Activated CD4-positive, alpha-beta memory T cell treated with anti-CD3 and anti-CD28 coated beads for 36 hours (primary cell): ENCODE measurements around the gene PLEKHJ1. TPM values are rescaled to one million over a fixed set of nuclear protein-coding genes. Genes with fewer than 3 reads are reported as not detected.
A peak's percentile ranks its signal among the peaks of the same experiment; 100 is the strongest.

Source experiments
- CTCF ChIA-PET: fragments of 350-600 bp; sonication (Branson Sonifier 250); formaldehyde crosslinking; loops from one replicate; lab custom pipeline; 2021; ENCODE audit warnings: antibody characterized with exemption, inconsistent platforms; lab: Charles Lee
- POLR2A ChIA-PET: fragments of 350-600 bp; sonication (Branson Sonifier 250); formaldehyde crosslinking; loops from one replicate; lab custom pipeline; 2021; ENCODE audit warnings: antibody characterized with exemption; lab: Charles Lee
- DNase-seq: peaks from one replicate; pipeline ENCODE4 v3.0.0-alpha.2; 2020
- H3K27ac Mint-ChIP-seq: one replicate; pipeline ENCODE4 v1.8.0; 2021; ENCODE audit warnings: mixed read lengths
- H3K27me3 Mint-ChIP-seq: one replicate; pipeline ENCODE4 v1.8.0; 2021; ENCODE audit warnings: mixed read lengths
- H3K36me3 Mint-ChIP-seq: one replicate; pipeline ENCODE4 v1.8.0; 2021; ENCODE audit warnings: mixed read lengths
- H3K4me1 Mint-ChIP-seq: one replicate; pipeline ENCODE4 v1.8.0; 2021; ENCODE audit warnings: low read depth, mixed read lengths
- H3K4me3 Mint-ChIP-seq: one replicate; pipeline ENCODE4 v1.8.0; 2021; ENCODE audit warnings: mild to moderate bottlenecking, mixed read lengths
- H3K9me3 Mint-ChIP-seq: one replicate; pipeline ENCODE4 v1.8.0; 2021; ENCODE audit warnings: mixed read lengths
- intact Hi-C: fragments of 100-400 bp; cut with micrococcal nuclease; formaldehyde crosslinking; loops from one replicate; pipeline ENCODE4 v1.15.1; 2023
- microRNA-seq: library from miRNA; unstranded; fragments of <30 nt; microRNA quantifications from one replicate; pipeline ENCODE4 v1.2.0, GENCODE V29; 2022; ENCODE audit warnings: borderline number of aligned reads, borderline microRNAs expressed, borderline replicate concordance
- total RNA-seq, 2 experiments: library from RNA; stranded (reverse); gene quantifications; one replicate each; pipeline ENCODE4 v1.2.3, GENCODE V29; 2021

PLEKHJ1 gene
- total RNA-seq, 2 experiments from 2014 or later, result 60.8 to 64.0 TPM

DNA sequence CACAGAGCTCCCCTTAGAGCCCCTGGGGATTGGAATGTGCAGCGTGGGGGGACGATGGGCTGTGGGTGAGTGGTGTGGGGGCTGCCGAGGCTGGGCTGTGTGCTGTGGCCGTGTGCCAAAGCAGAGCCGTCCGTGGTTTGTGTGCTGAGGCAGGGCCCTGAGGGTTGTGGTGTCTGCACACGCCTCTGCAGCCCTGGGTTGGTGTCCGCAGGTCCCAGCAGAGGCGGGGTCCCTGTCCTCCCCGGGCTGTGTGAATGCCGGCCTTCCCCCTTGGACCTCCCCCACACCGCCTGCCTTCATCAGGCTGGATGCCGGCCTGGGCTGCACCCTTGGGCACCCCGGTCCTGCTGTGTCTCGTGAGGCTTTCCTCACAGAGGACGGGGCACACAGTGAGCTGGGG lies 46.2 kb downstream of the PLEKHJ1 start:
- ChIA-PET POLR2A (no interaction called here), CTCF (interaction anchor here (0.5 kb wide), 1 partner anchor 87 kb away, joined by 3 read pairs; no protein-coding TSS in a partner anchor)
- Mint-ChIP-seq H3K4me3 (no peak overlapping the region), H3K36me3 (peaks cover 36% of the 10 kb centered on the region), H3K27ac (no peak overlapping the region), H3K27me3 (no peaks in the 10 kb centered on the region), H3K4me1 (peaks cover under 1% of the 10 kb centered on the region), H3K9me3 (no peaks in the 10 kb centered on the region)
- intact Hi-C loops, result no loop called here
- DNase-seq, result no peak

DNA sequence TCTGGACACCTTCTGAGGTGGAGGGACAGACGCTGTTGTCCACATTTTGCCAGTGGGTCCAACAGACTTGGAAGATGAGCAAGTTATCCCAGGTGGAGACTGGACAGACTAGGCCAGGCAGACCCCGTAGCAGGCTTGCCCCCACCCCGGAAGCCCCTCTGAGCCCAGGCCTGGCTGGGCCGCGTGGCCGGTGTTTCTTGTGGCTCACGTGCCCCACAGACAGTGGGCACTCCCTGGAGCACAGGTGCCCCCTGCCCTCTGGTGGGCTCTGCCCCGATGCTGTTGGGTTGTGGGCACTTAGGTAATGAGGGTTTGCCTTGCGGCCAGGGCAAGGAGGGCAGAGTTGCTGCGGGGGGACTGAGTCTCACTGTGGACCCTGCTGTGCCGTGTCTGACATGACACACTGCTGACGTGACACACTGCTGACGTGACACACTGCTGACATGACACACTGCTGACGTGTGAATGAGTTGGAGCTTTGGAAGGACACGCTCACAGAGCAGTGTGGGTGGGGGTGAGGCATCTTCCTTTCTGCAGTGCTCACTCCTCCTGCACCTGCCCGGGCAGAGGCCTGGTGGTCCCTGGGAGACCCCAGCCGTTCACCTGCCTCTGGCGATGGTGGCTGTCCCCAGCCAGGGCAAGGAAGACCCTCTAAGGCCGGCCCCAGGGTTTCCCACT lies 47.3 kb downstream of the PLEKHJ1 start:
- no peak overlapping the region for H3K4me3 Mint-ChIP-seq
- CTCF ChIA-PET, result no interaction called here
- H3K9me3 Mint-ChIP-seq, result no peaks in the 10 kb centered on the region
- peak overlapping the region; percentile 8 for H3K27ac Mint-ChIP-seq
- H3K27me3 Mint-ChIP-seq, result no peaks in the 10 kb centered on the region
- peak; percentile 57 for DNase-seq
- peaks cover 44% of the 10 kb centered on the region for H3K36me3 Mint-ChIP-seq
- peaks cover 3% of the 10 kb centered on the region for H3K4me1 Mint-ChIP-seq
- intact Hi-C loops, result no loop called here
- POLR2A ChIA-PET, result no interaction called here

DNA sequence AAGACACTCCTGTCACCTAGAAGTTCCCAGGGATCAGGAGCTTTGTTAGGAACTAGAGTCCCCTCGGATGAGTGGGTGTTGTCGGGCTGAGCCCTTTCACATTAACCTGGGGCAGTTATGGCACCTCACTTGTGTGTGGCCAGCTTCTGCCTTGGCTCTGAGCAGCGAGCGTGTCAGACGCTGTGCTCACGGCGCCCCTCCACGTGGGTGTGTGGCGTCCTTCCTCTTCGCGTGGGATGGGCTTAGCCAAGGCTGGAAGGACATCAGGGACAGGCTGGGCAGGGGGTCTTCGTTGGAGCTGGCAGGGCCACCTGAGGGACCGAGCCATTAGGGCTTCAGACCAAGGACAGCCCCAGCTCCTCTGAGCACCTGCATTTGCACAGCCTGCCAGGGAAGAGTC lies 49.0 kb downstream of the PLEKHJ1 start:
- H3K36me3 Mint-ChIP-seq, result peaks cover 40% of the 10 kb centered on the region
- H3K4me3 Mint-ChIP-seq, result no peak overlapping the region
- DNase-seq, result no peak
- ChIA-PET POLR2A (interaction anchor here (0.8 kb wide), 1 partner anchor 20 kb away, joined by 3 read pairs; no protein-coding TSS in a partner anchor), CTCF (interaction anchor here (0.8 to 0.9 kb wide), 3 partner anchors 16 to 21 kb away, joined by 3 to 4 read pairs (median 3); no protein-coding TSS in a partner anchor)
- no peaks in the 10 kb centered on the region for H3K27me3 Mint-ChIP-seq
- H3K27ac Mint-ChIP-seq, result no peak overlapping the region
- peaks cover 3% of the 10 kb centered on the region for H3K4me1 Mint-ChIP-seq
- no peaks in the 10 kb centered on the region for H3K9me3 Mint-ChIP-seq
- intact Hi-C loops, result no loop called here

DNA sequence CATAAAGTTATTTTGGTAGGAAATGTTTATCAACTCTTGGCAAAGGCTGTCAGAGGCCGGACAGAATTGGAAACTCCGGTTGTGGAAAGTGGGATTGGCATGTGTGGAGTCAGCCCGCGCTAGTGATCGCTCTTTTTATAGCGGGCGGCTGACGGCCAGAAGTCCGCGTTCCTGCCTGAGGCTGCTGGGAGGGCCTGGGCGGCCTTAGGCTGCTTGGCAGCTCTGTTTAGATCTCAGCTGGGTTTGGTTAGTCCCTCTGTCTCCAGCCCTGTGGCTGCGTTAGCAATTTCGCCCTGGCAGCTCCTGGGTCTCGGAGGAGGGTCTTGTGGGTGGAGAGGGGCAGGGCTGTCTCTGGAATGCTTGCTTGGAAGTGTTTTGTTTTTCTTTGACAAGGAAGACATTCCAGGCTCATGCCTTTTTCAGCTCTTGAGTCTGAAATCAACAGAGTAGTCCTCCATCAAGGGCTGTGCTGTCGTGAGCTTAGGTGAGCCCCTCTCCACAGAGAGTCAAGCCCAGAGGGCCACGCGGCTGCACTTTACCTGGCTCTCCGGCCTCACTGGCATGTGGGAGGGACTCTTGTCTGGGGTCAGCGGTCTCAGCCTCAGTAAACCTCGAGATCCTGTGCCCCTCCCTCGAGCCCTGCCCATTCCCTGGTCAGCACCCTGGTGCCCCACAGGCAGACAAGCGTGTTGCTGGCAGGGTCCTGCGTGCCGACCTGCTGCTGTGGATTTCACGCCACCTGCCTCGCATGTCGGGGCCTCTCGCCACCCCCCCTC lies 49.9 kb downstream of the PLEKHJ1 start:
- ChIA-PET POLR2A (interaction anchor here (0.8 kb wide), 1 partner anchor 19 kb away, joined by 3 read pairs; no protein-coding TSS in a partner anchor), CTCF (interaction anchor here (0.5 to 0.9 kb wide), 3 partner anchors 15 to 211 kb away, joined by 3 to 4 read pairs (median 3); no protein-coding TSS in a partner anchor)
- Mint-ChIP-seq H3K36me3 (peaks cover 37% of the 10 kb centered on the region), H3K4me1 (peaks cover 3% of the 10 kb centered on the region), H3K4me3 (no peak overlapping the region), H3K27me3 (no peaks in the 10 kb centered on the region), H3K27ac (no peak overlapping the region), H3K9me3 (no peaks in the 10 kb centered on the region)
- no peak for DNase-seq
- intact Hi-C loops, result no loop called here

DNA sequence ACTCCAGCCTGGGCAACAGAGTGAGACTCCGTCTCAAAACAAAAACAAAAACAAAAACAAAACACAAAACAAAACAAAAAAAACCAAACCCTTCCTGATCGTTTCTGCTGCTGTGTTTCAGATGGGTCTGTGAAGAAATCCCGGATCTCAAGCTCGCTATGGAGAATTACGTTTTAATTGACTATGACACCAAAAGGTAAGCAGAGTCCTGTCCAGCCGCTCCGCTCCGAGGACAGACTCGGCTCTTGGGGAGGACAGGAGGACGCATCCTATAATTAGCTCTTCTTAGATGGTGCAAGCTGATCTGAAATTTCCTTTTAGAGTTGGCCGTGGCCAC lies 50.4 kb downstream of the PLEKHJ1 start:
- intact Hi-C loops, result no loop called here
- Mint-ChIP-seq H3K27me3 (no peaks in the 10 kb centered on the region), H3K4me1 (peaks cover 3% of the 10 kb centered on the region), H3K27ac (no peak overlapping the region), H3K4me3 (no peak overlapping the region), H3K36me3 (peaks cover 32% of the 10 kb centered on the region), H3K9me3 (no peaks in the 10 kb centered on the region)
- no peak for DNase-seq
- ChIA-PET CTCF (interaction anchor here (0.5 kb wide), 1 partner anchor 211 kb away, joined by 3 read pairs; no protein-coding TSS in a partner anchor), POLR2A (no interaction called here)

DNA sequence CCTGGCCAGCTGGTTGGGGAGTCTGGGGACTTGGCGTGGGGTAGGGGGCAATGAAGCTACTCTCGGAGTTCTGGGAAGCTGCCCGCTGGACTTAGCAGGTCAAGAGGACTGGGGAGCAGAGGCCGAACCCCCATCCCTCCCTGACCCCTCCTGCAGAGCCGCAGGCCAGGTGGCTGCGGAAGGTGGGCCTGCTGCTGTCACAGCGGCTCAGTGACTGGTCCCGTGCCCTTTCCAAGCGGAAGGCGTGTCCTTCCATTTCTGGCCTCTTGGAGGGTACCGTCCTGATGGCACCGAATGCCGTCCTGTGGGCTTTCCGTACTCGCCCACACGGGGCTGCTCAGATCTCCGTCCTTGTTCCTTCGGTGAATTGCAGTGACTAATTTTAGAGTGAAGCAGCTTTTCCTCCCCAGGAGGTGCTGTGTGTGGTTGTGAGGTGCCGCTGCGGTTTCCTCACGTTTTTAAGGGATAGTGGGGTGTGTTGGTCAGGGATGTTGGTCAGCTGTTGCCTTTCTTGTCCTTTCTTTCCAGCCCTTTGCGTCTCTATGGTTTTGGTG lies 51.6 kb downstream of the PLEKHJ1 start:
- Mint-ChIP-seq H3K4me1 (peaks cover 6% of the 10 kb centered on the region), H3K36me3 (peaks cover 29% of the 10 kb centered on the region), H3K27ac (no peak overlapping the region), H3K9me3 (no peaks in the 10 kb centered on the region), H3K27me3 (no peaks in the 10 kb centered on the region), H3K4me3 (no peak overlapping the region)
- intact Hi-C loops, result no loop called here
- POLR2A ChIA-PET, result no interaction called here
- CTCF ChIA-PET, result no interaction called here
- DNase-seq, result no peak

Small RNA genes lying within 50 kb of the gene (microRNA-seq; reads per million reads assigned to microRNA genes)
- gene MIR1227 (5.5 reads per million, percentile 18 among the genes with 10 or more reads in this experiment), gene MIR4321 (not detected)

Other genes with a start within 250 kb of the PLEKHJ1 start
- gene BTBD2, start 220.6 kb downstream of the PLEKHJ1 start, total RNA-seq, result 10 to 100 TPM; 37.3 to 42.9 TPM
- gene MKNK2, start 185.1 kb downstream of the PLEKHJ1 start, total RNA-seq, result 100 to 1,000 TPM; 143 to 157 TPM
- gene MOB3A, start 140.0 kb downstream of the PLEKHJ1 start, total RNA-seq, result 100 to 1,000 TPM; 117 to 122 TPM
- gene IZUMO4, start 139.4 kb downstream of the PLEKHJ1 start, total RNA-seq, result 10 to 100 TPM; 14.2 to 16.4 TPM
- gene AP3D1, start 84.8 kb downstream of the PLEKHJ1 start, total RNA-seq, result 10 to 100 TPM; 84.6 to 89.1 TPM
- 10 to 100 TPM; 50.2 to 53.7 TPM for gene DOT1L, start 72.4 kb downstream of the PLEKHJ1 start, total RNA-seq
- gene SF3A2, start 495 bp upstream of the PLEKHJ1 start, total RNA-seq, result 100 to 1,000 TPM; 123 to 134 TPM
- gene AMH, start 13.0 kb upstream of the PLEKHJ1 start, total RNA-seq, result 1 to 10 TPM; 2.8 to 3.4 TPM
- gene JSRP1, start 20.1 kb upstream of the PLEKHJ1 start, total RNA-seq, result 1 to 10 TPM in 1 of 2 experiments, under 1 TPM in 1; 0.56 to 1.2 TPM
- not detected for gene PEAK3, start 45.8 kb upstream of the PLEKHJ1 start, total RNA-seq
- under 1 TPM in 1 of 2 experiments, not detected in 1; 0.10 TPM for gene LINGO3, start 71.8 kb upstream of the PLEKHJ1 start, total RNA-seq
- 100 to 1,000 TPM; 137 to 144 TPM for gene LSM7, start 92.3 kb upstream of the PLEKHJ1 start, total RNA-seq
- 10 to 100 TPM; 43.8 TPM for gene SPPL2B, start 92.4 kb upstream of the PLEKHJ1 start, total RNA-seq
- gene TMPRSS9, start 123.9 kb upstream of the PLEKHJ1 start, total RNA-seq, result not detected
- 10 to 100 TPM; 69.0 to 72.0 TPM for gene TIMM13, start 191.3 kb upstream of the PLEKHJ1 start, total RNA-seq
- 100 to 1,000 TPM; 100 to 104 TPM for gene LMNB2, start 220.6 kb upstream of the PLEKHJ1 start, total RNA-seq
- 10 to 100 TPM; 34.5 to 38.1 TPM for gene GADD45B, start 239.8 kb upstream of the PLEKHJ1 start, total RNA-seq